HTERT RPE-1 (cell line): ENCODE results near the gene PSEN1.

Experiments
- in situ Hi-C: fragments of 300-500 bp; cut with MboI; formaldehyde crosslinking; loops from 4 replicates; pipeline ENCODE4 v1.14.3; 2020; ENCODE audit warnings: low sequenced_read_pairs

The PSEN1 gene

DNA sequence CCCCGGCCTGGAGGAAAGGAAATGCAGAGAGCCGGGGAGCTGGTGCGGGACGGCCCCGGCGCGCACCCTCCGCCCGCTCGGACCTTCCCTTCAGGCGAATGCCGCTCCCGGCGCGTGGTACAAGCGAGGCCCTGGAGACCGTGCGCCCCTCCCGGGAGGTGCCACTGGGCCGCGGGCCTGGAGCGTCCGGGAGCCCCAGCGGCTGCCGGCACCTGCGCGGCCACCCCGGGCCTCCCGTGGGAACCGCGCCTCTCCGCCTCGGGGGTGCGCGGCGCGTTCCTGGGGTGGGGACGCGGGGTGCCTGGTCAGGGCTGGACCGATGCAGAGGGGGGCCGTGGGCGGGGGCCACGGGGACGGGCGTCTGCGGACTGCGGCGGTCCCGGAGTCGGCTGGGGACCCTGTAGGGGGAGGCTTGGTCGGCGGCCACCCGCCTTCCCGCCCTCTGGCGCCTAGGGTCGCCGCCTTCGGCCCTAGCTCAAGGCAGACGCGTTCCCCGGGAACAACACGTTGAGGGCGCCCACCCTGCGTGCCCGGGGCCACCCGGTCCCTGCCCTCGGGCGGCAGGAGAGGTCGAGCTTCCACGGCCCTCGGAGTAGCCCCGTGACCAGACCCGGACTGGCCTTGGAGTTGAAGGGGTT is 101.6 kb downstream of the PSEN1 start:
- in situ Hi-C loops = no loop called here

DNA sequence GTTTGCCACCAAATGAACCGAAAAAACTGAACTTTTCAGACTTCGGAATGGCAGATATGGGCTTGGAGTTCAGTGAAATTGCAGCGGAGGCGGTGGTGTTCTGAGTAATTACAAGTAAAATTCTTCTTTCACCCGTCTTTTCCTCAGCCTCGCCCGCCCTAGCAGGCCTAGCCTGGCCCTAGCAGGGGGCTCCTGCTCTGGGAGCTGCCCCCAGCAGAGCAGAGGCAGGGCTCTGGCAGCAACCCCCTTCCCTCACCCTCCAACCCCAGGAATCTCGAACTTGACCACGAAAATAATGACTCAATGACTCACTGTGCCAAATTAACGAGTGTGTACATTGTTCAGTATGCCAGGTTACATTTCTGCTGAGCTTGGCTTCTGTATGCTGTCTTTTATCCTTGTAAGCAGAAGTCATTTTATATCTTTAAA is 102.1 kb downstream of the PSEN1 start:
- in situ Hi-C loops = no loop called here

DNA sequence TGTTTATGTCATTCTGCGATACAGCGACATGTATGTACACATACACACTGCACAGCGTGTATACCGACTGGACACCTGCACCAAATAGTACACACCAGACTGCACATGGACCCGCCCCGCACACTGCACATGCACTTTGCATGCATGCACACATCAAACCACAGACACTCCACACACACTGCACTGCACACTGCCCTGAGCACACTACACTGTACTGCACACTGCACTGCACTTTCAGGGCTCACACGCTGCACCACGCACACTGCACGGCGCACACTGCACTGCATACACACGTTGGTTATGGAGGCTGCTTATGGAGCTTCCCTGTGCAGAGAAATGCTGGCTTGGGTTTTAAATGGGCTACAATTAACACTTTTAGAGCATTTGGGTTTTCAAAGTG is 102.6 kb downstream of the PSEN1 start:
- in situ Hi-C loops = no loop called here

DNA sequence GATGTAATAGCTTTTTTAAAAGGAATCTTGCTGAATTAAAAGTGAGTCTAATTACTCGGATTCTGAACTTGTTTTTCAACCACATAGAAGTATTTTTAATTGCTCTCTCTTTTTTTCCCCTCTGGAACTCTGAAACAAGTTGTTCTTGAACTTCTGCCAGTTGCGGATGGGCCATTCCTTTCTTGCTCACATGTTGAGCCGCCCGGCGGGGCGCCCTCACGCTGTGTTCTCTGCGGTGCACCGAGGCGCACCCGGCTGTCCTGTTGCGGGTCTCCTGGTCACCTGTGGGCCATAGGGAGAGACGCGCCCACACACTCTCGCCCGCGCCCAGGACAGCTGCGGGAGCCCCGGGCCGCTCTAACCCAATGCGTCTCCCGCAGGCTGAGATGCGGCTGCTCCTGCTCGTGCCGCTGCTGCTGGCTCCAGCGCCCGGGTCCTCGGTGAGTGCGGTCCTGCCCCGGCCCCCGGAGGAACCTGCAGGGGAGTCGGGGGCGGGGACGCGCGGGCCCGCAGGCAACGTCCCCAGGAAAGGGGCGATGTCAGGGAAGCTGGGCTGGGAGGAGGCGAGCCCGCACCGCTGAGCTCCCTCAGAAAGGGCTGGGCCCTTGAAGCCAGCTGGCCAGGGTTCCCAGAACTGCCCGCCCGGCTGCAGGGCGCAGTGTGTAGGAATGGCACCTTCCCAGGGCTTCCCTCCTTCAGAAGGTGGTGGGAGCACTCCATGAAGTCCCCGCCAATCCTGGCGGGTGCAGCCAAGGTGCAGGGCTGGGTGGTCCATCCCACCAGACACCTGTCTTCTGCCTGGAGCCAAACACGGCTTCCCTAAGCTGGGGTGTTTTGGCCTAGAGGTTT is 103.3 kb downstream of the PSEN1 start:
- in situ Hi-C loops = no loop called here

DNA sequence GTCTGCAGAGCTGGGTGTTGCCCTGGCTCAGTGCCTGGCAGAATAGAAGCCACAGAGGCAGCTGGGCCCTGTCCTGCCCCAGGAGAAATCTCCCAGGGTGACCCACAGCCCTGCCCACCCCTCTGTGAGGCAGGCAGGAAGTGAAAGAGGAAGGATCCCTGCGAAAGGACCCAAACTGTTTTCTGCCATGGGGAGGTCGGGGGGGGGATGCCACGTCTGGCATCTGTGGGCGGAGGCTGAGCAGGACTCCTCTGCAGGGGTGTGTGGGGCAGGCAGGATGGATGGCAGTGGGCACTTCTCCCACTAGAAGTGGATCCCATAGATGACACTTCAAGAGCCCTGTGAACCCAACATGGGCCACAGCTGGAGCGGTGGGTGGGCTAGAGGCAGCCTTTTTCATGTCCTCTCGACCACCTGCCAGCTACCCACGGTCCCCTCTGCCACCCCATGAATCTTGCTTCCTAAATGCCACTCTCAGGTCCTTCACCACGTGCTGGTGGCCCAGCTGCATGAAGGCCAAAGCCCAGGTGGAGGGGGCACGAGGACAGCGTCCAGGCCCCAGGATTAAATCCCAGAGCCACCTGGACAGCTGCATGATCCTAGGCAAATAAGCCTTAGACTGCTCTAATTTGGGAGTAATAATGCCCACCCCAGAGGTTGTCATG is 104.6 kb downstream of the PSEN1 start:
- in situ Hi-C loops = no loop called here

DNA sequence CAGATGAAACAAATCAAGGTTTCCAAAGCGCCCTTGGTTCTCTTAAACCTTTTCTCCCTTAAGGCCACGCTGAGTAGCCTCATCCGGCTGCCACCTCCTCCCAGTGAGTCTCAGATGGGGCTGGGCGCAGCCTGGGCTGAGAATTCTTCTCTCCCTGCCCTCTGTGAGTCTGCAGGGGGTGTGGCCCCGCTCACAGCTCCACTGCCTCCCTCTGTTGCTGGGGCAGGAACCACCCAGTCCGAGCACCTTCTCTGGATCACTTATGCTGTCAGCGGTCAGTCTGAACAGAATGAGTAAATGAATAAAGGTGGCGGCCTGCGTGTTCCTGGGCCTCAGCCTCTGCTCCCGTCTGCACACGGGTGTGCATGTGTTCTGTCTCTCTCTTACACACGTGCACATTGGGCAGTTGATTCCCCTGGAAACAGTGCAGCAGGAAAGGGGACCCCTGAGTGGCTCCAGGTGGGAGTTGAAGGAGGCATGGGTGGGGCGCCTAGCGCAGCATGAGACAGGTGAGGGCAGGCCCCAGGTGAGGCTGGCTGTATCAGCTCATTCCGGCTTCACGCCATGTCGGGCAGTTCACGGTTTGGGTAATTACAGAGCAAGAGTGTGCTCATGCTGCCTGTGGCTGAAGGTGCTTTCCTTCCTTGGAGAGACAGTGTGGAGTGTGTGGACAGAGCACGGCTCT is 105.3 kb downstream of the PSEN1 start:
- in situ Hi-C loops = no loop called here

DNA sequence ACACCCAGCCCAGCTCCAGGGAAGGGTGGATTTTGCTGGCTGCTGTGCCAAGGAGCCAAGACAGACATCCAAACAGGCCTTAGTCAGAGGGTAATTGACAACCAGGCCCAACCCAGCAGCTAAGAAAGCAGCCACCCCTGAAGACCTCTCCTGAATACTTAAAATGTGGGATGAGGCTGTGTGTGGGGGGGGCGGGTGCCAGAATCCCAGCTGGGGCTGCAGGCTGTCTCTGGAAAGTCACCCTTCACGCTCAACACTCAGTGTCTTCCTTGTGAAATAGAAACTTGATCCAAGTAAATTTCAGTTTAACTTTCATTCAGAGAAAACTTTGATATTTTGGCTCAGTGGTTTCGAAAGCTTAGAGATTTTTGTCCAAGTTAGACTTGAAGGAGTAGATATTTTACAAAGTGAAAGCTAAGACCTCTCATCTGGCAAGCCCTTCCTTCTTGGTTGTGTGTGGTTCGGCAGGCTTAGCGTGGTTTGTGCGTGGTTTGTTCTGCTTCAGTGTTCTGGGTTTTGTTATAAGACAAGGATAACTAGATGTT is 106.1 kb downstream of the PSEN1 start:
- in situ Hi-C loops = no loop called here

DNA sequence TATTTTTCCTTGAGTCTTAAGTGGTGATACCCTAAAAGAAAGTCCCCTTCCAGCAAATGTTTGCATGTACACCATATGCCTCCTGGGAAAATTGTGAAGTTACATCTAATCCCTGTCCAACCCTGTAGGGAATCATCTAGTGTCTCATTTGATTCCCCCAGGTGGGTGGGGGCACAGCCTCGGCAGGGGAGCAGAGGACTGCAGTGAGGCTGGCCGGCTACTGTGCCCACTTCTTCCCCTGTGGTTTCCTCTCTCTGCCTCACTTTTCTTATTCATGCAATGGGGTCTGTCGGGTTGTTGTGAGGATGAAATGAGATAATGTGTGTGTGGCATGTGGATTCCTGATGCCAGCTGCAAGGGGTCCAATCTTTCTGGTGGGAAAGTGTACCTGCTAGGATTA is 107.0 kb downstream of the PSEN1 start:
- in situ Hi-C loops = no loop called here

DNA sequence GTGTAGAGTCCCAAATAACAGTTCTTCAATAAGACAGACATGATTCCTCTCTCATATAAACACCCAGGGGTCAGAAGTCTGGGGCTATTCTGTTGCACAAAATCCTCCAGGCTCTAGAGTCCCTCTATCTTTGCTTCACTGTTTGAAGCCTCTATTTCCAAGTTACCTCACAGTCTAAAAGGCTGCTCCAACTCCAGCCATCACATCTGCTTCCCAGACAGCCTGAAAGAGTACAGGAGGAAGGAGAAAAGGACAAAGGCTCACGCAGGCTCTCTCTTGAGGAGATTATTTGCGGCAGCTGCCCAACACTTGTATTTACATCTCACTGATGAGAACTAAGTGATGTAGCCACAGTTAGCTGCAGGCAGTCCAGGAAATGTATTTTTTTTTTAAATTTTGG is 107.4 kb downstream of the PSEN1 start:
- in situ Hi-C loops = no loop called here

DNA sequence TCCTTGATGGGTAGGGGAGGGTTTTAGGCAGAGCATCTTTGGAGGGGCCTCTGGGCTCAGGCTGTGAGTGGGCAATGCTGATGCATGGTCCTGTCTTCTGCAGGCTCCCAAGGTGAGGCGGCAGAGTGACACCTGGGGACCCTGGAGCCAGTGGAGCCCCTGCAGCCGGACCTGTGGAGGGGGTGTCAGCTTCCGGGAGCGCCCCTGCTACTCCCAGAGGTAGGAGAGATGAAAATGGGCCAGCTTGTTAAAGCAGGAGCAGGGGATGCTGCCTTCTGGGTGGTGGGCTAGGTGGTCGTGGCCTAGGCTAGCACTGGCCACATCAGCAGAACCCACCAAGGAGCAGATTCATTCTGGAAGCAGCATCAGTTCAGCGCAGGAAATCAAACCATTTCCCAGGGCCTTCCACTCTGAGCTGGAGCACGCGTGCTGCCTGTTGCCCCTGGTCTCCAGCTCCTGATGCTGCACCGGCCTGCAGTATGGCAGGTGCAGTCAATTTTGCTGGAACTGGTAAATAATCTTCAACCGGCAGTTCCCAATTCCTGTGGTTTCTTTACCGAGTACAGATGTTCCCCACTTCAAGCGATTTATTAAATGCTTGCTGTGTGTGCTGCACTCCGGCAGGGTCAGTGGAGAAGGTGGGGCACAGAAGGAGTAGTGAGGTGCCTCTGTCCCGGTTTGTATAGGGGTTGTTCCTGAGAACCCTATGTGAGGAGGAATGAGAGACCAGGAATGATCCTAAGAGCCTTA is 108.4 kb downstream of the PSEN1 start:
- in situ Hi-C loops = no loop called here

DNA sequence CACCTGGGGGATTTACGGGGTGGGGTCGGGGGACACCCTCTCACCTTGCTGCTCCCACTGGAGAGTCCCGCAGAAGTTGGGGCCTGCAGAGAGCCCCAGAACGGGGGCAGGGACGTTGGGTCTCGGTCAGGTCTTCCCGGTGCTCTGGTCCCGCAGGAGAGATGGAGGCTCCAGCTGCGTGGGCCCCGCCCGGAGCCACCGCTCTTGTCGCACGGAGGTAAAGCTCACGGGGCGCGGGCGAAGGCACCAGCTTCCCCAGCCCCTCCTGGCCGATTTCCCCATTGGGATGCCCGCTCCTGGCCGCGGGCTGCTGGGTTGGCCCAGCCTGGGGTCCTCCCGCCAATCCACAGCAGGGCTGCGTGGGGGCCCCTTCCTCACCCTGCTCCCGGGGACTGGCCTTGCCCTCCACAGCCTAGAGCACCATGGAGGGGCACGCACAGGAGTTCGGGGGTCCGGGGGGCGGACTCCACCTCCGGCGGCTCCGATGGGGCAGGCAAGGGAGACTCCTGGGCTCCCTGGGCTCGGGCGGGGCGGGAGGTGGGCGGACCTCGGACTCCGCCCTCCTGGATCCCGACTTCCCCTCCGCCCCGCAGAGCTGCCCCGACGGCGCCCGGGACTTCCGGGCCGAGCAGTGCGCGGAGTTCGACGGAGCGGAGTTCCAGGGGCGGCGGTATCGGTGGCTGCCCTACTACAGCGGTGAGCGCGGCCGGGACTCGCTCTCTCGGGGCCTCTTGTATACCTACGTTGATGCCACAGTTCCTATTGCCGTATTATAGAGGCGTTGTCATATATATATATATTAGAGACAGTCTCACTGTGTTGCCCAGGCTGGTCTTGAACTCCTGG is 109.4 kb downstream of the PSEN1 start:
- in situ Hi-C loops = no loop called here

DNA sequence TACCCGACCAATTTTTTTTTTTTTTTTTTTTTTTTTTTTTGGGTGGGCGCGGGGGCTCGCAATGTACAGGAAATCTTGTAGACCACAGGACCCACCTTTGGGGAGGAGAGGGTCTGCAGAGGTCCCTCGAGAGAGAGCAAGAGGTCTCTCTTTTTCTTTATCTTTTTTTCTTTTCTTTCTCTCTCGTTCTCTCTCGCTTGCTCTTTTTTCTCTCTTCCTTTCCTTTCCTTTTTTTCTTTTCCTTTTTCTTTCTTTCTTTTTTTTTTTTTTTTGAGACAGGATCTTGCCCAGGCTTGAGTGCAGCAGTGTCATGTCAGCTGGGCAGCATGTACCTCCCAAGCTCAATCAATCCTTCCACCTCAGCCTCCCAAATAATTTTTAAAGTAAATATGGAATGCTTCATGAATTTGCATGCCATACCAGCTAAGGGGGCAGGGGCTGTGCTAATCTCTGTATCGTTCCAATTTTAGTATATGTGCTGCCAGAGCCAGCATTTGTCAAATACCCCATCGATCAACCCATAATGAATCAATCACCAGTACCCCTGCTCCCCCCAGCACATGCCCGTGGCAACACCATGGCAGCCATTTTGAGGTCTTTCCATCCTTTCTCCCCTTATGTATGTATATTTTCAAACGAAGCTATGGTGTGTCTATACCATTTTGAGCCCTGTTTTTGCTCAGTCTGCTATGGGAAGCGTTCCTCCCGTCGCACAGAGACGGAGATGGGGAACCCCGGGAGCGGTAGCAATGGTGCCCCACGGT is 110.3 kb downstream of the PSEN1 start:
- in situ Hi-C loops = no loop called here

DNA sequence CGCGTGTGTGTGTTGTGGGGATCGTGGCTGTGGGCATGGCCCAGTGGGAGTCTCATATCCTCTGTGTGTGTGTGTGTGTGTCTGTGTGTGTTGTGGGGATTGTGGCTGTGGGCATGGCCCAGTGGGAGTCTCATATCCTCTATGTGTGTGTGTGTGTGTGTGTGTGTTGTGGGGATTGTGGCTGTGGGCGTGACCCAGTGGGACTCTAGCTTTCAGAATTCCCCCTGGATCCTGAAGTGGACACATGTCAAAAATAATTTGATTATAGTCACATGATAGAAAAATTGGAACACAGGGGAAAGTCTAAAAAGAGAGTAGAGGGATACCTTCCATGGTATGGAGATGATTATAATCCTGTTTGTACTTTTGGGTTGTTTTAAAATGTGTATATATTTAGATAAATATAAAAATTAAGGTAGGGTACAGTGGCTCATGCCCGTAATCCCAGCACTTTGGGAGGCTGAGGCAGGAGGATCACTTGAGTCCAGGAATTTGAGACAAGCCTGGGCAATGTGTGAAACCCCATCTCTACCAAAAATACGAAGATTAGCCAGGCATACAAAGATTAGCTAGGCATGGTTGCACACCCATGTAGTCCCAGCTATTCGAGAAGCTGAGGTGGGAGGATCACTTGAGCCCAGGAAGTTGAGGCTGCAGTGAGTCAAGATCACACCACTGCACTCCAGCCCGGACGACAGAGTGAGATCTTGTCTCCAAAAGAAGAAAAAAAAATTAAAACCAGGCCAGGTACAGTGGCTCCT is 112.0 kb downstream of the PSEN1 start:
- in situ Hi-C loops = no loop called here

DNA sequence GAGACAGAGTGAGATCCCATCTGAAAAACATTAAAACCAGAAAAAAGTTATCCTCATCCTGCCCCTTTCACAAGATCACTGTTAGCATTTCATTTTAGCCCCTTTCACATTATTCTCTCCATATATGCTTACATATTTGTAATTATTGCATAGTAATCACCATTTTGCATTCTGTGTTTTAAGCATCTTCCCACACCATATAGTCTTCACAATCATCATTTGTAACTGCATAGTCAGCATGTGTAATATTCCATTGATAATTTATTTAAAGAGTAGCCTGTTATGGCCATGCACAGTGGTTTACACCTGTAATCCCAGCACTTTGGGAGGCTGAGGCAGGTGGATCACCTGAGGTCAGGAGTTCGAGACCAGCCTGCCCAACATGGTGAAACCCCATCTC is 112.8 kb downstream of the PSEN1 start:
- in situ Hi-C loops = no loop called here

DNA sequence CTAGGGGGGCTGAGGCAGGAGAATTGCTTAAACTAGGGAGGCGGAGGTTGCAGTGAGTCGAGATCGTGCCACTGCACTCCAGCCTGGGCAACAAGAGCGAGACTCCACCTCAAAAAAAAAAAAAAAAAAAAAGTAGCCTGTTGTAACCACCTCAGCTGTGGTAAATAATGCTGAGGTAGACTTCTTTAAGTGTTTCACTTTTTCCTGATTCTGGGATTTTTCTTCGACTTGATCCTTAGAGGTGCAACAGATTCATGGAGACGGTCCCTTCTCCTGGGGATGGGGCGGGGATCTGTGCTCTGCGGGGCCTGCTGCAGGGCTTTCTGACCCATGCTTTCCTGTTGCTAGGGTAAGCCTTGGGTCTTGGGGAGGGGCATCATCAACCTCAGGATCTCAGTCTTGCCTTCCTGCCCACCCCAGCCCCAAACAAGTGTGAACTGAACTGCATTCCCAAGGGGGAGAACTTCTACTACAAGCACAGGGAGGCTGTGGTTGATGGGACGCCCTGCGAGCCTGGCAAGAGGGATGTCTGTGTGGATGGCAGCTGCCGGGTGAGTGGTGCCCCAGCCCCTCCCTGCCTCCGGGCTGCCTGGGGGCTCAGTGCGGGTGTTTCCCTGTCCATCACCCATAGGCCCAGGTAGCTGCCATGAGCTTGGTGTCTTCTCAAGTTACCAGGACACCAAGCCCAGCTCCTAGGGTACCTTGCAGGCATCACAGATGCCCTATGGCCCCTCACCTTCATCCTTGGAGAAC is 113.4 kb downstream of the PSEN1 start:
- in situ Hi-C loops = no loop called here

DNA sequence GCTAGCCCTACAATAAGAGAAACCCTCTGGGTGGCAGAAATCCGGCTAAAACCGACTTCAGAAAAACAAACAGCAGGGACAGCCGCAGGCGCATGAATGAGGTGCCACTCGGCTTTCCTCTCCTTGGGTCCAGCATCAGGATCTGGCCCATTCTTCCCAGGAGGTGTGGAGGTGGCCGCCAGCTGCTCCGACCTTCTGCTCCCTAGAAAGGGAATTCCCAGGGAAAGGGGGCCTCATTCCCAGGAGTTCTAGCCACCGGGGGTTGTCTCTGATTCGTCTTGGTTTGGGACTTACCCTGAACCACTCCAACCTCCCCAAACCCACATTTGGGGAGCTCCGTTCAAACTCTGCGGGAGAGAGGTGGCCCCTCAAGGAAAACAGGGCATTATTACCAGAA is 114.0 kb downstream of the PSEN1 start:
- in situ Hi-C loops = no loop called here

DNA sequence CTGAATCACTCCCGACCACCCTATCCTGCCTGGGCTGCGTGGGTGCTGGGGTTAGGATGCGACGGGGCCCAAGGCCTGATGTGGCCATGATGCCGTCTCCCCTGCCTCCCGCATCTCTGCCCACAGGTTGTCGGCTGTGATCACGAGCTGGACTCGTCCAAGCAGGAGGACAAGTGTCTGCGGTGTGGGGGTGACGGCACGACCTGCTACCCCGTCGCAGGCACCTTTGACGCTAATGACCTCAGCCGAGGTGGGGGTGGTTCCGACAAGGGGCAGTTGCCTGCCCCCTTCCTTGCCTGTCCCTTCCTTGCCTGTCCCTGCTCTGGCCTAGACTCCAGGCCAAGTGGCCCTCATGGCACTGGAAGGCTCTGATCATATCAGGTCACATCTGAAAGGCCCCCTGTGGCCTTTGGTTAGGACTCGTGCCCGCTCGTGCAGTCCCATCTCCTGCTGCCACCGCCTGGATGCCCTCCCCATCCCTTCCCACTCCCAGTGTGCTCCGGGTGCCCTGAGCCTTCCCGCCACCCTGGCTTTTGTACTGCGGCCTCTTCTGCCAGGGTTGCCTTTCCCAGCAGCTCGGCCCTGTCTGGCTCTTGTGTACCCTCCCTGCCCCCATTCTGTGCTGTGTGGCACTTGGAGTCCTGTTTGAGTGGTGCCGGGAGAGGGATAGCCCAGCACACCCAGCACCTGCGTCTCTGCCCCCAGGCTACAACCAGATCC is 114.6 kb downstream of the PSEN1 start:
- in situ Hi-C loops = no loop called here
